Lower leg skin (tissue), 4 donors: ENCODE results near the gene DCN. TPM values are rescaled to one million over a fixed set of nuclear protein-coding genes. Genes with fewer than 3 reads are reported as not detected.

Experiments used
- DNase-seq, 2 donors: peaks; one replicate each; pipeline ENCODE4 v3.0.0-alpha.2; 2019; ENCODE audit warnings: low spot score in 2 of 2
- H3K4me3 ChIP-seq: fragments of 200-600 bp; sonication (generic); 2 replicates; pipeline ENCODE4 v1.5.1; 2017; ENCODE audit warnings: mild to moderate bottlenecking, low read depth; ENCODE audit not compliant: poor library complexity, severe bottlenecking
- POLR2A ChIP-seq, 2 donors: fragments of 450-650 bp; IDR thresholded peaks; one replicate each; pipeline ENCODE4 v1.6.1; 2016 to 2017; ENCODE audit warnings: antibody characterized with exemption in 2 of 2, mild to moderate bottlenecking in 1 of 2, moderate library complexity in 1 of 2
- WGBS, 2 donors: methylation state at CpG; one replicate each; pipeline ENCODE4 v1.1.5; 2018; 5-methylcytosine and 5-hydroxymethylcytosine counted together
- intact Hi-C: fragments of 100-400 bp; cut with DNase I; formaldehyde crosslinking; loops from one replicate; pipeline ENCODE4 v1.15.0; 2023; ENCODE audit warnings: low total_unique reads
- total RNA-seq, 4 donors: library from RNA; depleted of rRNA; stranded (reverse); fragments of >200 nt; gene quantifications; one replicate each; pipeline ENCODE4 v1.1.0, GENCODE V29; 2016
- TF ChIP-seq, protein P1 (sequence below), 3 donors: fragments of 450-650 bp; IDR thresholded peaks; one replicate each; pipeline ENCODE4 v1.5.1; 2016; ENCODE audit warnings: antibody characterized with exemption in 3 of 3, mild to moderate bottlenecking in 3 of 3, moderate library complexity in 2 of 3

DCN gene
- total RNA-seq, 4 donors from 2014 or later, result 497 to 1,618 (median 522) TPM

DNA sequence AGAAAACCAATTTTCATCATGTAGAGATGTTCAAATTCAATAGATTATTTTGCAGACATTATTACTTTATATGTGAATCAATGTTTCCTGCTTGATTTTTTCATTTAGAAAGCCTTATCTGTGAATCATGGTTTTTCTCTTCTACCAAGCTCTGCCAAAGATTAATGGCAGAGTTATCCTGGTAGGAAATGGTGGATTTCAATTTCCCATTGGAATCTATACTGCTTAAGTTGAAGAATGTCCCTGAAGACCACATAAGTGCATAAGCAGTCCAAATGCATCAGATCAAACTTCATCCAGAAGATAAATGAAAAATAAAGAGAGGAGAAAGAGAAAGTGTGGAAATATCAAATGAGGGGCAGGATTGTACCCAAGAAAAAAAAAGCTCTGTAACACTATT is 76.3 kb downstream of the DCN start:
- TF ChIP-seq POLR2A (IDR thresholded peaks at IDR 0.05), result no peak
- TF ChIP-seq, protein P1, sequence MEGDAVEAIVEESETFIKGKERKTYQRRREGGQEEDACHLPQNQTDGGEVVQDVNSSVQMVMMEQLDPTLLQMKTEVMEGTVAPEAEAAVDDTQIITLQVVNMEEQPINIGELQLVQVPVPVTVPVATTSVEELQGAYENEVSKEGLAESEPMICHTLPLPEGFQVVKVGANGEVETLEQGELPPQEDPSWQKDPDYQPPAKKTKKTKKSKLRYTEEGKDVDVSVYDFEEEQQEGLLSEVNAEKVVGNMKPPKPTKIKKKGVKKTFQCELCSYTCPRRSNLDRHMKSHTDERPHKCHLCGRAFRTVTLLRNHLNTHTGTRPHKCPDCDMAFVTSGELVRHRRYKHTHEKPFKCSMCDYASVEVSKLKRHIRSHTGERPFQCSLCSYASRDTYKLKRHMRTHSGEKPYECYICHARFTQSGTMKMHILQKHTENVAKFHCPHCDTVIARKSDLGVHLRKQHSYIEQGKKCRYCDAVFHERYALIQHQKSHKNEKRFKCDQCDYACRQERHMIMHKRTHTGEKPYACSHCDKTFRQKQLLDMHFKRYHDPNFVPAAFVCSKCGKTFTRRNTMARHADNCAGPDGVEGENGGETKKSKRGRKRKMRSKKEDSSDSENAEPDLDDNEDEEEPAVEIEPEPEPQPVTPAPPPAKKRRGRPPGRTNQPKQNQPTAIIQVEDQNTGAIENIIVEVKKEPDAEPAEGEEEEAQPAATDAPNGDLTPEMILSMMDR (IDR thresholded peaks at IDR 0.05), result no peak
- H3K4me3 ChIP-seq, result no peak overlapping the region

DNA sequence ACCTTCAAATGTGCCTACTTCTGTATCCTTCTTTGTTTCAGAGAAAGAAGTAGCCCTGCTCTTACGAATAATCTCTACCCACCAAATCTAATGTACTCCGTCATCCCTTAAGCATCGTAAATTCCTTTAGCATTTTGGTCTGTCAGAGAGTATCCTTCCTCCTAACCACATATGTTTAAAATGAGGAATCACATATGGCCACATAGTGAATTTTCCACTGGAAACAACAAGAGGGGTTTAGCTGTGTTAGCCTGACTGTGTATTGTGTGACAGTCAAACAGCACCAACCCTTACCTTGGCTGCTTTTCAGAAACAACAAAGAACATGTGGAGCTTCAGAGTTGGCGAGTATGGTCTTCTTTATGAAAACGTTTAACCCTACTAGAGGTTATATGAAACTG is 76.8 kb downstream of the DCN start:
- no peak overlapping the region for H3K4me3 ChIP-seq
- WGBS, 2 donors, result 59 to 64% methylated on average over 5 of the region's 5 CpGs
- no peak for DNase-seq
- intact Hi-C loops, result no loop called here
- TF ChIP-seq, protein P1 (IDR thresholded peaks at IDR 0.05), result no peak
- TF ChIP-seq POLR2A (IDR thresholded peaks at IDR 0.05), result no peak

More for the DNA sequence above, 76.3 kb downstream of the DCN start:
- DNase-seq, result no peak
- intact Hi-C loops, result no loop called here

DNA sequence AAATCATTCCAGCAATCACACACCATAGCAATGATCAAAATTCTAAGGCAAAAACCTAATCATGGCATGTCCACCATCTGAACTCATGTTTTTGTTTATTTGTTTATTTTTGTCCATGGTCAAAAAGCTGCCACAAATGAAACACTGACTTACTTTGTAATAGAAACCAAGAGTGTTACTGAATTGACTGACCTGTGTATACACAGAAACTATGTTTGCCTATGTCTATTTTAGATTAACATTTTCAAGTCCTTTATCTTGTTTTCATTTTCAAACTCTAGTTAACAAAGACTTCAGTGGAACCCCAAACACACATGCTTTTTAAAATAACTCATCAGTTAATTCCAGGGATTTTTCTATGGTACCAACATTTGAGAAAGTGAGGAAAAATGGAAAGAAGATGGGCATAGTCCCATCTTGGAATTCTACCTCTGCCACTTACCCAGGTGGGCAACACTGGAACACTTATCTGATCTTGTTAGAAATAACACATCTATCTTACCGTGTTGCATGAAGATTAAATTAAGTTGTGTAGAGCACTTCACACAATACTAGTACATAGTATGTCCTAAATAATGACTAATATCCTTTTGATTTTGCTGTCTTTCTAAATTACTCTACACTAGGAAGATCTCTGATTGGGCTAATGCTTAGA is 77.7 kb downstream of the DCN start:
- H3K4me3 ChIP-seq, result no peak overlapping the region
- intact Hi-C loops, result no loop called here
- no peak for TF ChIP-seq POLR2A (IDR thresholded peaks at IDR 0.05)
- TF ChIP-seq, protein P1 (IDR thresholded peaks at IDR 0.05), result no peak
- WGBS, 2 donors, result 64 to 71% methylated on average over 1 of the region's 1 CpG
- no peak for DNase-seq

DNA sequence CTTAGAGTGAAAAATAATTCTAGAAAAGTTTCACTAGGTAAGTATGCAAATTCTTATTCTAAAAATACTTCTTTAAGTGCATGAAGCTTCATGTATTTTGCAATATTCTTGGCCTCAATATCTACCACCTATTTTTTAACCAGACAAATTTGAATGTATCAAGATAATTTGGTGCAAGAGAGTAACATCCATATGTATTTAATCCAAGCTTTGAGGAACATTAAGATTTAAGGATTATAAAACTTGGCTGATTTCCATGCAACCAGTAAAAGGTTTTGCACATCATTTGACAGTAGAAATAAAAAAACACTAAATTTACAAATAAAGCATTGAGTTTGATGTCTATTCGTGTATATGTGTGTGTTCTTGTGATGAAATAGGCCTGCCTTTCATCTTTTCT is 79.0 kb downstream of the DCN start:
- WGBS, 2 donors, result 38 to 57% methylated on average over 1 of the region's 1 CpG
- DNase-seq, result no peak
- no peak overlapping the region for H3K4me3 ChIP-seq
- intact Hi-C loops, result no loop called here
- TF ChIP-seq POLR2A (IDR thresholded peaks at IDR 0.05), result no peak
- TF ChIP-seq, protein P1 (IDR thresholded peaks at IDR 0.05), result no peak

DNA sequence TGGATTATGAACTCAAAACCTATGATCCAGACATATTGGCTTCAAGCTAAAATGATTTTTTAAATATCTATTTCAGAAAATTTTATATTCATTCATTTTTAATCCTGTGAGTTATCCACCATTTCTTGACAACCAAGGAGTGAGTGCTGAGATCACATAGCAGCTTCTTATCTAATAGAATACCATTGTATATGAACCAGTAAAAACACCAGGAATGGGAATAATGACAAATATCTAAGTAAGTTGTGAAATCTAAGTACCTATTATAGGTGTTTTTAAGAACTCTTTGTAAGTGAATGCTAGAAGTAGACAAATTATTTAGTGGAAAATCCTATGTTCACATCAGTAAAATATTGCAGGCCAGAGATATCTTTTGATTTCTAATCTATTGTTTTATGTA is 79.5 kb downstream of the DCN start:
- no peak overlapping the region for H3K4me3 ChIP-seq
- no peak for DNase-seq
- intact Hi-C loops, result no loop called here
- no peak for TF ChIP-seq POLR2A (IDR thresholded peaks at IDR 0.05)
- TF ChIP-seq, protein P1 (IDR thresholded peaks at IDR 0.05), result no peak

DNA sequence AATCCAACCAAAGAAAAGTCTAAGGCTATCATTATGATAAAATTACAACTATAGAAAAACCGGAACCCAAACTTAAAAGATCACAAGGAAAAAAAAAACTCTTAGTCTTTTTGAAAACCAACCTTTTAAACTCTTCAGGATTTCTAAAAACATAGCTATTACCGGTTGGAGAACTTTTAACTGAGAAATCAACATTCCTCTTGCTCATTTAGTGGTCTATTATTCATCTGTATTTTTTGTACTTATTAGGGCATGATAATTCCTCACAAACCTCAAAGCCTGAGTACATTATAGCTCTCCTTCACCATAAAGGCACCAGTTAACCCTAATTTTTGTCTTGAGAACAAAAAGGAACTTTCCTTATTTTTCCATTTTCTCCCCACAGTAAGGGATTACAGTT is 81.7 kb downstream of the DCN start:
- H3K4me3 ChIP-seq, result no peak overlapping the region
- no peak for DNase-seq
- no peak for TF ChIP-seq POLR2A (IDR thresholded peaks at IDR 0.05)
- TF ChIP-seq, protein P1 (IDR thresholded peaks at IDR 0.05), result no peak
- WGBS, 2 donors, result 73 to 78% methylated on average over 2 of the region's 2 CpGs
- intact Hi-C loops, result no loop called here
